Tibial nerve (tissue), 4 donors: ENCODE data around the gene DLG1. TPM values are rescaled to one million over a fixed set of nuclear protein-coding genes. Genes with fewer than 3 reads are reported as not detected.

Source experiments
- DNase-seq, 2 donors: peaks; one replicate each; pipeline ENCODE4 v3.0.0-alpha.2; 2019; ENCODE audit warnings: low spot score in 2 of 2
- H3K27ac ChIP-seq, 4 donors: fragments of 200-600 bp; sonication (generic) in 3 of 4; one replicate each; pipeline ENCODE4 v1.5.1; 2017 to 2019; ENCODE audit warnings: mild to moderate bottlenecking in 1 of 4
- H3K27me3 ChIP-seq, 2 donors: fragments of 200-600 bp; sonication (generic) in 1 of 2; one replicate each; pipeline versions ENCODE4 v1.5.1 to v1.6.0; 2017 to 2019
- H3K36me3 ChIP-seq, 3 donors: fragments of 200-600 bp; sonication (generic); one replicate each; pipeline ENCODE4 v1.5.1; 2018 to 2019
- H3K4me1 ChIP-seq, 4 donors: fragments of 200-600 bp; sonication (generic) in 3 of 4; one replicate each; pipeline ENCODE4 v1.5.1; 2017 to 2019
- H3K4me3 ChIP-seq, 4 donors: fragments of 200-600 bp; sonication (generic) in 3 of 4; one replicate each; pipeline ENCODE4 v1.5.1; 2017 to 2019; ENCODE audit warnings: mild to moderate bottlenecking in 1 of 4, moderate library complexity in 1 of 4
- H3K9me3 ChIP-seq, 4 donors: fragments of 200-600 bp; sonication (generic) in 3 of 4; one replicate each; pipeline ENCODE4 v1.5.1; 2017 to 2019
- EP300 ChIP-seq, 2 donors: sonication (generic); formaldehyde crosslinking; IDR thresholded peaks; one replicate each; pipeline ENCODE4 v1.6.1; 2017; ENCODE audit warnings: antibody characterized with exemption in 2 of 2, mild to moderate bottlenecking in 1 of 2
- POLR2A ChIP-seq, 2 donors: fragments of 450-650 bp; IDR thresholded peaks; one replicate each; pipeline ENCODE4 v1.6.1; 2017; ENCODE audit warnings: antibody characterized with exemption in 2 of 2, mild to moderate bottlenecking in 2 of 2, moderate library complexity in 2 of 2
- WGBS, 2 donors: methylation state at CpG; one replicate each; pipeline ENCODE4 v1.1.5; 2018; 5-methylcytosine and 5-hydroxymethylcytosine counted together
- total RNA-seq, 4 donors: library from RNA; depleted of rRNA; stranded (reverse); fragments of >200 nt; gene quantifications; one replicate each; pipeline ENCODE4 v1.1.0, GENCODE V29; 2016
- TF ChIP-seq, protein P1 (sequence below), 5 experiments: fragments of 200-600 bp in 3 of 5; fragments of 450-650 bp in 2 of 5; sonication (generic) in 3 of 5; IDR thresholded peaks; one replicate each; pipeline ENCODE4 v1.5.1; 2016 to 2019; ENCODE audit warnings: antibody characterized with exemption in 5 of 5, mild to moderate bottlenecking in 3 of 5, moderate library complexity in 2 of 5

DLG1 gene
- total RNA-seq, 4 donors from 2014 or later, result 49.2 to 94.0 (median 71.1) TPM

DNA sequence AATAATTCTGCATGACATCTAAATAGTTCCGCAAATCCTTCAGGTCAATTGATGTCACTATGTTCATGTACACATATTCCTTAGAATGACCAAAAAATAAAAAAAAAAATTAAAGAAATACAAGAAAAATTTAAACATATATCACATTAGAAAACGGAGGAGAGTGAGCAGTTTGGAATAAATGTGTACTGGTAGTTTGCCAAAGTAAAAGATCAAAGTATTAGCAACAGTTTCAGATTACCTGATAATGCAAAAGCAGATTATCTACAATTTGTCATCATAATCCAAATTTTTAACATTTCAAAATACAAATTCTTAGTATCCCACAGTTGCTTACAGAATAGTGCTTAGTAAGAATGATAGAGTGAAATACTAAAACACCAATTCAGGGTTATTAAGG is 1.9 kb downstream of the DLG1 start:
- WGBS, 2 donors, result 16 to 54% methylated on average over 2 of the region's 2 CpGs
- Histone ChIP-seq H3K27me3 (no peaks in the 10 kb centered on the region), H3K27ac (peak overlapping the region; percentile 92 to 98 (median 96)), H3K4me3 (peak overlapping the region in 3 of 4 donors; percentile 87 to 95 (median 89)), H3K4me1 (peaks cover 0 to 50% (median 7%) of the 10 kb centered on the region in 4 donors), H3K9me3 (no peaks in the 10 kb centered on the region), H3K36me3 (peaks cover 0 to 5% (median 0%) of the 10 kb centered on the region in 3 donors)
- no peak for DNase-seq
- TF ChIP-seq, protein P1, sequence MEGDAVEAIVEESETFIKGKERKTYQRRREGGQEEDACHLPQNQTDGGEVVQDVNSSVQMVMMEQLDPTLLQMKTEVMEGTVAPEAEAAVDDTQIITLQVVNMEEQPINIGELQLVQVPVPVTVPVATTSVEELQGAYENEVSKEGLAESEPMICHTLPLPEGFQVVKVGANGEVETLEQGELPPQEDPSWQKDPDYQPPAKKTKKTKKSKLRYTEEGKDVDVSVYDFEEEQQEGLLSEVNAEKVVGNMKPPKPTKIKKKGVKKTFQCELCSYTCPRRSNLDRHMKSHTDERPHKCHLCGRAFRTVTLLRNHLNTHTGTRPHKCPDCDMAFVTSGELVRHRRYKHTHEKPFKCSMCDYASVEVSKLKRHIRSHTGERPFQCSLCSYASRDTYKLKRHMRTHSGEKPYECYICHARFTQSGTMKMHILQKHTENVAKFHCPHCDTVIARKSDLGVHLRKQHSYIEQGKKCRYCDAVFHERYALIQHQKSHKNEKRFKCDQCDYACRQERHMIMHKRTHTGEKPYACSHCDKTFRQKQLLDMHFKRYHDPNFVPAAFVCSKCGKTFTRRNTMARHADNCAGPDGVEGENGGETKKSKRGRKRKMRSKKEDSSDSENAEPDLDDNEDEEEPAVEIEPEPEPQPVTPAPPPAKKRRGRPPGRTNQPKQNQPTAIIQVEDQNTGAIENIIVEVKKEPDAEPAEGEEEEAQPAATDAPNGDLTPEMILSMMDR (IDR thresholded peaks at IDR 0.05), result no peak
- TF ChIP-seq POLR2A (IDR thresholded peaks at IDR 0.05), result no peak
- no peak for TF ChIP-seq EP300 (IDR thresholded peaks at IDR 0.05)

DNA sequence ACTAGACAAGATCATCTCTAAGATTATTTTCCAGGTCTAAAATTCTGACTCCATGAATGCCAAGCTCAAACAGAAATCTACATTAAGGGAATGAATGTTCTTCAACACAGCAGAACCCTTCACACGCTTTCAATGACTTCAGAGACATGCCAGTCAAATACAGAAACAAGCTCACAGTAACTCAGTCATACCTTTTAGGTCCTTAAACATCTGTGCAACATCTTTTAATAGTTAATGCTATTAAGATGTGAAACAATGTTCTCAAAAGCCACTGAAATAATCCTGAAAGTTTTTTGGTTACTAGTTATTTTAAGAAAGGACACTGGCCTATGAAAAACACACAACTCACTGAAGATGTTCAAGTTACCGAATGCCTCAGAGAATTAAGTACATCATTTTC is 2.5 kb downstream of the DLG1 start:
- no peak for DNase-seq
- TF ChIP-seq, protein P1 (IDR thresholded peaks at IDR 0.05), result no peak
- no peak for TF ChIP-seq EP300 (IDR thresholded peaks at IDR 0.05)
- no peak for TF ChIP-seq POLR2A (IDR thresholded peaks at IDR 0.05)
- peaks cover 0 to 51% (median 7%) of the 10 kb centered on the region in 4 donors for H3K4me1 ChIP-seq
- H3K27me3 ChIP-seq, result no peaks in the 10 kb centered on the region
- WGBS, 2 donors, result 44 to 51% methylated on average over 2 of the region's 2 CpGs
- peaks cover 0 to 5% (median 0%) of the 10 kb centered on the region in 3 donors for H3K36me3 ChIP-seq
- peak overlapping the region in 1 of 4 donors; percentile 92 for H3K27ac ChIP-seq
- no peaks in the 10 kb centered on the region for H3K9me3 ChIP-seq
- no peak overlapping the region for H3K4me3 ChIP-seq

DNA sequence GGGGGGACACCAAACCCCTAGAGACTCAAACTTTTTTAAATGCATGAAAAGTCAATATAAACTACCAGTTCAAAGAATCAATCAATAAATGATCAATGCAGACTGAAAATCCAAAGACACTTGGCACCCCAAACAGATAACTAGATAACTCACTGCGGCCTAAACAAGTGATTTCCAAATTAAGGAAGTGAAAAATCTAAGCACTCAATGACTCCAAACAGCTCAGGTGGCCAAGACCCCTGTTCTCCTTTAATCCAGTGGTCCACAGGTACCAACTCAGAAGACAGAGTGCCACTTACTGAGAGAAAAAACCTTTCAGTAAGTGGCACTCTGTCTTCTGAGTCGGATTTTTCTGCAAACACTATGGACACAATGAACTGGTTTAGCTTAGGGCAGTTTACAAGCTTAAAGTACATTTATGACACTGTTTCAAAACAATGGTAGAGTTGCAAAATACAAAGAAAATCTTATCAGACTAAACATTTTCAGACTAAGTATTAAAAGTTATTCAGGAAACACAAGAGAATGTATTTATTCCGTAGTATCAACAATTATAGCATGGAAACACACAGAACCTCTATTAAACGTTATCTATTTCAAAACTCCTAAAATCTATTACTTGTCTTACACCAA is 4.7 kb downstream of the DLG1 start:
- Histone ChIP-seq H3K4me3 (no peak overlapping the region), H3K36me3 (peaks cover 0 to 5% (median 0%) of the 10 kb centered on the region in 3 donors), H3K9me3 (no peaks in the 10 kb centered on the region), H3K4me1 (peaks cover 0 to 58% (median 6%) of the 10 kb centered on the region in 4 donors), H3K27ac (no peak overlapping the region), H3K27me3 (no peaks in the 10 kb centered on the region)
- WGBS, 2 donors, result 70 to 74% methylated on average over 4 of the region's 4 CpGs
- no peak for DNase-seq
- TF ChIP-seq, protein P1 (IDR thresholded peaks at IDR 0.05), result no peak

DNA sequence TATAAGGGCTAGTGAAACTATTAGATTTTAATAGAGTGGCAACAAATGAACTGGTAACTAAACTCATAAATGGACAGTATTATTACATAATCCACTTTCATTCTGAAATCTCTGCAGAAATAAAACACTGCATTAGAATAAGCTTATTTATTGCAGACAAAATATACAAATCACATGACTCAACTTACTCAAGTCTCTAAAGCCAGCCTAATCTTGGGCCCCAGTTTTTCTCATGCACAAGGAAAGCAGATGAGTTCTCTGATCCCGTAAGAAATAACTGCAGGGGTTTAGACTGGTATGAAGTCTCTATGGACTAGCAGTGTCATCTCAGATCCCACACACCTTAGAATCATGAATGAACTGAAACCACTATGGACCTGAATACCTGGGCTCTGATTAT is 5.8 kb downstream of the DLG1 start:
- Histone ChIP-seq H3K36me3 (peaks cover 0 to 12% (median 0%) of the 10 kb centered on the region in 3 donors), H3K9me3 (no peaks in the 10 kb centered on the region), H3K27ac (no peak overlapping the region), H3K27me3 (no peaks in the 10 kb centered on the region), H3K4me3 (no peak overlapping the region), H3K4me1 (peaks cover 0 to 56% (median 6%) of the 10 kb centered on the region in 4 donors)
- DNase-seq, result no peak
- 0 to 88% methylated on average over 1 of the region's 1 CpG for WGBS, 2 donors
- TF ChIP-seq, protein P1 (IDR thresholded peaks at IDR 0.05), result no peak
- TF ChIP-seq POLR2A (IDR thresholded peaks at IDR 0.05), result no peak
- no peak for TF ChIP-seq EP300 (IDR thresholded peaks at IDR 0.05)

DNA sequence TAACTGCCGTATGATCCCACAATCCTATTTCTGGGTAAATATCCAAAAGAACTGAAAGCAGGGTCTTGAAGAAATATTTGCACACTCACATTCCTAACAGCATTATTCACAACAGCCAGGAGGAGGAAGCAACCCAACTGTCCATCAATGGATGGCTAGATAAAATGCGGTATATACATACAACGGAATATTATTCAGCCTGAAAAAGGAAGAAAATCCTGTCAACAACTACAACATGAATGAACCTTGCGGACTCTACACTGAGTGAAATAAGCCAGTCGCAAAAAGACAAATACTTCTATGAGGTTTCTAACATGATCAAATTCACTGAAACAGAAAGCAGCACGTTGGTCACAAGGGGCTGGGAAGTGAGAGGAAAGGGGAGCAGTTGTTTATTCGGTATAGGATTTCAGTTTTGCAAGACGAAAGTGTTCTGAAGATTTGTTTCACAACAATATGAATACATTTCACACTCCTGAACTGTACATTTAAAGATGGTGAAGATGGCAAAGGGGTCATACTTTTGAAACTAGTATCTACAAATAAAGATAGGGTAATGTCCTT is 6.2 kb downstream of the DLG1 start:
- 87 to 89% methylated on average over 8 of the region's 8 CpGs for whole genome bisulfite sequencing, 2 donors
- H3K27me3 ChIP-seq, result no peaks in the 10 kb centered on the region
- TF ChIP-seq, protein P1 (IDR thresholded peaks at IDR 0.05), result no peak
- no peak for TF ChIP-seq EP300 (IDR thresholded peaks at IDR 0.05)
- TF ChIP-seq POLR2A (IDR thresholded peaks at IDR 0.05), result no peak

More for the DNA sequence above, 6.2 kb downstream of the DLG1 start:
- Histone ChIP-seq H3K9me3 (no peaks in the 10 kb centered on the region), H3K4me1 (peaks cover 0 to 56% (median 6%) of the 10 kb centered on the region in 4 donors), H3K27ac (no peak overlapping the region), H3K4me3 (no peak overlapping the region), H3K36me3 (peaks cover 0 to 13% (median 0%) of the 10 kb centered on the region in 3 donors)
- DNase-seq, result no peak
